ENCODE results near the gene CDCA5.

Gene CDCA5

DNA sequence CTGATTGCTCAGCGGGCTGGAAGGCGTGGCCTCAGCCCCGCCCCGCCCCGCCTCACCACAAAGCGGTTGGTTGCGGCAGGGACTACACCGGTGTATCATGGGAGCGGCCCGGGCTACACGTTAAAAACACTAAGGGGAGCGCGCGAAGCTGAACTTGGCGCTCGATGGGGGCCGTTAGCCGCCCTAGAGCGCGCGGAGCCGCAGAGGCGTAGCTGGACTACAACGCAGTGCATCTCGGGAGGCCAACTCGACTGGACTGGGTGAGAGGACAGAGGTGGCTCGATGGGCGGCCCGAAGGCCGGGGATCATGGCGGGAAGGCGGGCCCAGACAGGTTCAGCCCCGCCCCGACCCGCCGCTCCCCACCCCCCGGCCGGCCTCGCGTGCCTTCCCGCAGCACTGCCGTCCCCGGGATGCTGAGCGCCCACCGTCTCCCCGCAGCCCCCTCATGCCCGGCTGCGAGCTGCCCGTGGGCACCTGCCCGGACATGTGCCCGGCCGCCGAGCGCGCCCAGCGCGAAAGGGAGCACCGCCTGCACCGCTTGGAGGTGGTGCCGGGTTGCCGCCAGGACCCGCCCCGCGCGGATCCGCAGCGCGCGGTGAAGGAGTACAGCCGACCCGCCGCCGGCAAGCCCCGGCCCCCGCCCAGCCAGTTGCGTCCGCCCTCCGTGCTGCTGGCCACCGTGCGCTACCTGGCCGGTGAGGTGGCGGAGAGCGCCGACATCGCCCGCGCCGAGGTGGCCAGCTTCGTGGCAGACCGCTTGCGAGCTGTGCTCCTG is 42.8 kb downstream of the CDCA5 start, which contains the start of gene SAC3D1:
Gene SAC3D1, plus strand, starts transcription at position 364 of the 776 bp plus-strand sequence. Its CDS starts 83 bp downstream, at position 447.
- DNase-seq: peak; percentile 94 to 97

GRCh38 chr11:65040520-65040846 is 43.4 kb downstream of the CDCA5 start:
- no peak for DNase-seq

DNA sequence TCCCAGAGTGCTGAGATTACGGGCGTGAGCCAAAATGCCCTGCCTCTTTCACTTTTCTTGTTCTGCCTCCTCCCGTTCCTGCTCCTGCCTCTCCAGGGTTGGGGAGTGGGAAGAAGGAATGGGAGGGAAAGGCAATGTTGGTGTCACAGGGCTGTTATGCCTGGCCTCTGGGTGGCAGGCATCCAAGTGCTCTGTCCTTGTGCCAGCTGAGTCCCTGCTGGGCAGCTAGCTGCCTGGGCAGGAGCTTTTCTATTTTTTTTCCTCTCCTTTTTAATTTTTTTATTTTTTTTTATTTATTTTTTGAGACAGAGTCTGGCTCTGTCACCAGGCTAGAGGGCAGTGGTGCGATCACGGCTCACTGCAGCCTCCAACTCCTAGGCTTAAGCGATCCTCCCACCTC is 46.9 kb downstream of the CDCA5 start:
- DNase-seq: peak in 1 of 2 experiments; percentile 38

DNA sequence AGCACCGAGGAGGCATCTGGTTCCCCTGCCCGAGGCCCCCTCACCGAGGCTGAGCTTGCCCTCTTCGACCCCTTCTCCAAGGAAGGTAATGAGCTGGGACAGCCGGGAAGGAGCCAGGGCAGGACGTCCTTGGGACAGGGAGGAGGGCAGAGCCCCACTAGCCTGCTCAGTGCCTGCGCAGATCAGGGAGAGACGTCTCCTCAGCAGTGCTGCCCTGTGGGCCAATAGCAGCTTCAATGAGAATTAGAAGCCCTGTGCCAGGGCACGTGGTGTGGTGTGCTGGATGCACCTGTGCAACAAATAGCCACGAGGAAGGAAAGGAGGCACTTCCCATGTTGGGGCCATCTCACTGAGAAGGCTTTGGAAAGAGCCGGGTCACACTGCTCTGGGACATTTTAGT is 48.3 kb downstream of the CDCA5 start:
- DNase-seq: no peak

- DNase-seq: no peak
Observed at GRCh38 chr11:65034423-65034822, 49.4 kb downstream of the CDCA5 start.

DNA sequence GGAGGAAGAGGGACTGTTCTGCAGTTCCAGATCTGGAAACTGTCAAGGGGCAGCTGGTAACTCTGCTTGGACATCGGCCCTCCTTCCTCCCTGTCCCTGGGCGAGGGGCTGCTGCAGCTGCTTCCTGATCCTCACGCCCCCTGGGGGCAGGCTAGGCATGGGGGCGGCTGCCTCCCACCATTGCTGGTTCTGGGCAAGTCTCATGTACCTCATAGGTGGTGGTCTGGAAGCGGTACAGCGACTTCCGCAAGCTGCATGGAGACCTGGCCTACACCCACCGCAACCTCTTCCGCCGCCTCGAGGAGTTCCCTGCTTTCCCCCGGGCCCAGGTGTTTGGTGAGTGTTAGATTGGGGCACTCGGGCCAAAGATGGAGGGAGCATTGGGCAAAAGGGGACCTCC is 51.6 kb downstream of the CDCA5 start:
- no peak for DNase-seq

Measured in NCI-H2081 (cell line).